Mesendoderm (in vitro differentiated cells): ENCODE results near the gene TCERG1.

Experiments used
- DNase-seq: peaks from one replicate; pipeline ENCODE4 v3.0.0; 2013
- H2AK5ac ChIP-seq: 2 replicates; pipeline ENCODE4 v1.6.1; 2013; ENCODE audit warnings: low read length, inconsistent platforms
- H2BK120ac ChIP-seq: 2 replicates; pipeline ENCODE4 v1.6.1; 2013; ENCODE audit warnings: low read depth, mild to moderate bottlenecking, low read length, moderate library complexity, mixed read lengths
- H2BK15ac ChIP-seq: replicated peaks from 2 replicates; pipeline ENCODE4 v1.6.1; 2013; ENCODE audit warnings: low read depth, mild to moderate bottlenecking, moderate library complexity
- H2BK5ac ChIP-seq: 2 replicates; pipeline ENCODE4 v1.6.1; 2013; ENCODE audit warnings: low read length, inconsistent platforms
- H3K18ac ChIP-seq: 2 replicates; pipeline ENCODE4 v1.6.1; 2013; ENCODE audit warnings: mild to moderate bottlenecking, low read length, mixed read lengths
- H3K23ac ChIP-seq: one replicate; pipeline ENCODE4 v1.6.1; 2013; ENCODE audit warnings: low read length
- H3K27ac ChIP-seq: 2 replicates; pipeline ENCODE4 v1.5.1; 2013; ENCODE audit warnings: low read depth, mild to moderate bottlenecking, inconsistent platforms, low read length, moderate library complexity
- H3K27me3 ChIP-seq: 2 replicates; pipeline ENCODE4 v1.6.1; 2013; ENCODE audit warnings: low read length, control low read depth, mild to moderate bottlenecking, inconsistent platforms; ENCODE audit not compliant: insufficient read depth, poor library complexity
- H3K36me3 ChIP-seq: 2 replicates; pipeline ENCODE4 v1.6.1; 2013; ENCODE audit warnings: low read length, inconsistent platforms; ENCODE audit not compliant: control insufficient read depth, insufficient read depth
- H3K4ac ChIP-seq: one replicate; pipeline ENCODE4 v1.6.1; 2013; ENCODE audit warnings: low read depth, mild to moderate bottlenecking, low read length, moderate library complexity
- H3K4me1 ChIP-seq: 2 replicates; pipeline ENCODE4 v1.6.1; 2013; ENCODE audit warnings: low read depth, low read length, inconsistent platforms; ENCODE audit not compliant: control insufficient read depth
- H3K4me2 ChIP-seq: 2 replicates; pipeline ENCODE4 v1.6.1; 2013; ENCODE audit warnings: low read length
- H3K4me3 ChIP-seq: 2 replicates; pipeline ENCODE4 v1.5.1; 2013; ENCODE audit warnings: mild to moderate bottlenecking, low read length
- H3K56ac ChIP-seq: one replicate; pipeline ENCODE4 v1.6.1; 2013; ENCODE audit warnings: low read length
- H3K79me1 ChIP-seq: 2 replicates; pipeline ENCODE4 v1.6.1; 2013; ENCODE audit warnings: low read length, inconsistent platforms
- H3K79me2 ChIP-seq: 2 replicates; pipeline ENCODE4 v1.6.1; 2013; ENCODE audit warnings: mild to moderate bottlenecking, low read length; ENCODE audit not compliant: control insufficient read depth, insufficient read depth
- H3K9ac ChIP-seq: 2 replicates; pipeline ENCODE4 v1.6.1; 2013; ENCODE audit warnings: low read length, inconsistent platforms
- H4K5ac ChIP-seq: one replicate; pipeline ENCODE4 v1.6.1; 2013; ENCODE audit warnings: low read length
- H4K8ac ChIP-seq: one replicate; pipeline ENCODE4 v1.6.1; 2013; ENCODE audit warnings: low read depth, mild to moderate bottlenecking, control low read depth, low read length, moderate library complexity
- WGBS: extraction: QIAGEN DNeasy Blood & Tissue Kit; methylation state at CpG from one replicate; pipeline ENCODE4 v1.1.7; 2013; ENCODE audit warnings: low lambda C conversion rate, missing lambda C conversion rate; ENCODE audit not compliant: insufficient coverage; ENCODE audit errors: extremely low coverage; 5-methylcytosine and 5-hydroxymethylcytosine counted together

TCERG1 gene

GRCh38 chr5:146457431-146457830 is 10.3 kb downstream of the TCERG1 start:
- H3K4me2 ChIP-seq: no peak overlapping the region
- no peak overlapping the region for H3K27ac ChIP-seq
- no peaks in the 10 kb centered on the region for H3K4me1 ChIP-seq
- no peaks in the 10 kb centered on the region for H3K27me3 ChIP-seq
- no peak overlapping the region for H2BK5ac ChIP-seq
- no peak overlapping the region for H3K18ac ChIP-seq
- DNase-seq: no peak
- H2BK15ac ChIP-seq: no peak overlapping the region
- H2BK120ac ChIP-seq: no peak overlapping the region
- H3K79me2 ChIP-seq: peaks cover 43% of the 10 kb centered on the region
- H4K8ac ChIP-seq: no peak overlapping the region
- no peak overlapping the region for H3K56ac ChIP-seq
- H2AK5ac ChIP-seq: no peak overlapping the region
- peaks cover 10% of the 10 kb centered on the region for H3K79me1 ChIP-seq
- no peak overlapping the region for H3K4ac ChIP-seq
- H3K9ac ChIP-seq: no peak overlapping the region
- H3K4me3 ChIP-seq: no peak overlapping the region
- WGBS: no CpG with 5 or more reads among the region's 2 CpGs
- no peak overlapping the region for H4K5ac ChIP-seq
- no peak overlapping the region for H3K23ac ChIP-seq
- peaks cover 9% of the 10 kb centered on the region for H3K36me3 ChIP-seq

DNA sequence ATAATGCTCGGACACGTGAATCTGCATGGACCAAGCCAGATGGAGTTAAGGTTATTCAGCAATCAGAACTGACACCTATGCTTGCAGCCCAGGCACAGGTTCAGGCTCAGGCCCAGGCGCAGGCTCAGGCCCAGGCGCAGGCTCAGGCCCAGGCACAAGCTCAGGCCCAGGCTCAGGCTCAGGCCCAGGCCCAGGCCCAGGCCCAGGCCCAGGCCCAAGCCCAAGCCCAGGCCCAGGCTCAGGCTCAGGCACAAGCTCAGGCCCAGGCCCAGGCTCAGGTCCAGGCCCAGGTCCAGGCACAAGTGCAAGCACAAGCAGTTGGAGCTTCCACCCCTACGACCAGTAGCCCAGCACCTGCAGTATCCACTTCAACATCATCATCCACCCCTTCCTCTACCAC is 11.8 kb downstream of the TCERG1 start:
- Histone ChIP-seq H3K4me2 (no peak overlapping the region), H3K4me1 (no peaks in the 10 kb centered on the region), H3K27me3 (no peaks in the 10 kb centered on the region), H3K4me3 (no peak overlapping the region), H2AK5ac (no peak overlapping the region), H3K56ac (no peak overlapping the region), H3K23ac (no peak overlapping the region), H2BK5ac (no peak overlapping the region), H2BK15ac (no peak overlapping the region), H3K36me3 (peaks cover 11% of the 10 kb centered on the region), H4K8ac (no peak overlapping the region), H3K4ac (no peak overlapping the region), H3K79me2 (peaks cover 31% of the 10 kb centered on the region), H3K9ac (no peak overlapping the region), H4K5ac (no peak overlapping the region), H3K27ac (no peak overlapping the region), H3K79me1 (peaks cover 12% of the 10 kb centered on the region), H3K18ac (no peak overlapping the region), H2BK120ac (no peak overlapping the region)
- WGBS: no CpG with 5 or more reads among the region's 5 CpGs
- no peak for DNase-seq

GRCh38 chr5:146461319-146461718 is 14.2 kb downstream of the TCERG1 start:
- H3K23ac ChIP-seq: no peak overlapping the region

DNA sequence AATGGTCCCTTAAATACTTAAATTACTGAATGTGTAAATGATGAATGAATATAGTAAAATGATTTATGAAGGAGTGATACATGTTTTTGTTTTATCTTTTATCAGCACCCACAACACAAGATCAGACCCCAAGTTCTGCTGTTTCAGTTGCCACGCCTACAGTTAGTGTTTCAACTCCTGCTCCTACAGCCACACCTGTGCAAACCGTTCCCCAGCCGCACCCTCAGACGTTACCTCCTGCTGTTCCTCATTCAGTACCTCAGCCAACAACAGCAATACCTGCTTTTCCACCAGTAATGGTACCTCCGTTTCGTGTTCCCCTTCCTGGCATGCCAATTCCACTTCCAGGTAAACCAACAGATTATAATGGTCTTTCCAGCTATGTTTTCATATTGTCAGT is 16.3 kb downstream of the TCERG1 start:
- peaks cover 9% of the 10 kb centered on the region for H3K79me1 ChIP-seq
- no peak for DNase-seq
- H3K4me1 ChIP-seq: no peaks in the 10 kb centered on the region
- no peak overlapping the region for H3K4me2 ChIP-seq
- no peak overlapping the region for H3K4ac ChIP-seq
- peaks cover 21% of the 10 kb centered on the region for H3K79me2 ChIP-seq
- H3K4me3 ChIP-seq: no peak overlapping the region
- no peaks in the 10 kb centered on the region for H3K27me3 ChIP-seq
- no CpG with 5 or more reads among the region's 6 CpGs for WGBS
- no peak overlapping the region for H2BK5ac ChIP-seq
- H3K9ac ChIP-seq: no peak overlapping the region
- no peak overlapping the region for H3K18ac ChIP-seq
- no peak overlapping the region for H4K8ac ChIP-seq
- H3K27ac ChIP-seq: no peak overlapping the region
- no peak overlapping the region for H4K5ac ChIP-seq
- no peak overlapping the region for H2BK120ac ChIP-seq
- H2AK5ac ChIP-seq: no peak overlapping the region
- H2BK15ac ChIP-seq: no peak overlapping the region
- no peak overlapping the region for H3K23ac ChIP-seq
- H3K36me3 ChIP-seq: peaks cover 6% of the 10 kb centered on the region
- no peak overlapping the region for H3K56ac ChIP-seq

More at GRCh38 chr5:146461319-146461718, 14.2 kb downstream of the TCERG1 start:
- Histone ChIP-seq H3K4me3 (no peak overlapping the region), H3K79me2 (peaks cover 19% of the 10 kb centered on the region), H4K5ac (no peak overlapping the region), H3K4me1 (no peaks in the 10 kb centered on the region), H3K18ac (no peak overlapping the region), H3K9ac (no peak overlapping the region), H3K4ac (no peak overlapping the region), H3K79me1 (peaks cover 12% of the 10 kb centered on the region), H2BK15ac (no peak overlapping the region), H2BK5ac (no peak overlapping the region), H3K36me3 (peaks cover 10% of the 10 kb centered on the region), H2BK120ac (no peak overlapping the region), H3K56ac (no peak overlapping the region), H3K27ac (no peak overlapping the region), H3K4me2 (no peak overlapping the region), H2AK5ac (no peak overlapping the region), H4K8ac (no peak overlapping the region), H3K27me3 (no peaks in the 10 kb centered on the region)
- no peak for DNase-seq
- WGBS: no CpG with 5 or more reads among the region's 1 CpG

GRCh38 chr5:146466521-146467349 is 19.6 kb downstream of the TCERG1 start:
- peaks cover 9% of the 10 kb centered on the region for H3K79me2 ChIP-seq
- H2BK15ac ChIP-seq: no peak overlapping the region
- 100% methylated on average over 1 of the region's 3 CpGs for WGBS
- peaks cover 6% of the 10 kb centered on the region for H3K36me3 ChIP-seq
- no peak overlapping the region for H4K5ac ChIP-seq
- peaks cover 4% of the 10 kb centered on the region for H3K79me1 ChIP-seq
- H3K4me3 ChIP-seq: no peak overlapping the region
- no peak overlapping the region for H4K8ac ChIP-seq
- no peak overlapping the region for H2AK5ac ChIP-seq
- H3K23ac ChIP-seq: no peak overlapping the region
- no peak overlapping the region for H3K18ac ChIP-seq
- H3K27me3 ChIP-seq: no peaks in the 10 kb centered on the region
- H3K4me2 ChIP-seq: no peak overlapping the region
- H3K4ac ChIP-seq: no peak overlapping the region
- no peak for DNase-seq
- no peak overlapping the region for H3K27ac ChIP-seq
- no peaks in the 10 kb centered on the region for H3K4me1 ChIP-seq
- no peak overlapping the region for H2BK5ac ChIP-seq
- no peak overlapping the region for H3K56ac ChIP-seq
- no peak overlapping the region for H3K9ac ChIP-seq
- no peak overlapping the region for H2BK120ac ChIP-seq

DNA sequence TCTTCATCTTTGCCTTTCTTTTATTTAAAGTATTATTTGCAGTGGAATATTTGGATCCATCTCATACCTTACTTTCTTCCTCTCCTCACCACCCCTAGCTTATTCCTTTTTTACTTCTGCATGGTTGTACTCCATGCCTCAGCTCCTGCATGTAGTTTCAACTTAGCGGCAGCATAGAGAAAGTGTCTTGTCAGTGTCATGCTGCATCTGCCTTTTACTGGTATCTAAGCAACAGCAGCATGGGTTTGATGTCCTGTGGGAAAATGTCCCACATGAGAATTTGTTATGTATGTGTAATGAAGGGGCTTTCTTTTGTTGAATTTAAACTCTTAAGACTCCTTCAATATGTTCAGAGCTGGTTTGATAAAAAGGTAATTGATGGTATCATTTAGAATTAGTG is 20.6 kb downstream of the TCERG1 start:
- no peak overlapping the region for H3K4me3 ChIP-seq
- no peak overlapping the region for H3K4ac ChIP-seq
- no peak overlapping the region for H2BK5ac ChIP-seq
- H4K5ac ChIP-seq: no peak overlapping the region
- no peak overlapping the region for H4K8ac ChIP-seq
- no peak for DNase-seq
- H3K9ac ChIP-seq: no peak overlapping the region
- H3K79me2 ChIP-seq: peaks cover 9% of the 10 kb centered on the region
- no peak overlapping the region for H2BK15ac ChIP-seq
- H3K23ac ChIP-seq: no peak overlapping the region
- H2AK5ac ChIP-seq: no peak overlapping the region
- H3K56ac ChIP-seq: no peak overlapping the region
- H3K18ac ChIP-seq: no peak overlapping the region
- H3K27ac ChIP-seq: no peak overlapping the region
- no peak overlapping the region for H2BK120ac ChIP-seq
- H3K4me2 ChIP-seq: no peak overlapping the region
- no peaks in the 10 kb centered on the region for H3K27me3 ChIP-seq
- peaks cover 4% of the 10 kb centered on the region for H3K79me1 ChIP-seq
- no CpG with 5 or more reads among the region's 1 CpG for WGBS
- peaks cover 6% of the 10 kb centered on the region for H3K36me3 ChIP-seq
- H3K4me1 ChIP-seq: no peaks in the 10 kb centered on the region
